CD4-positive, alpha-beta memory T cell (primary cell): ENCODE measurements around the gene CFHR1. TPM values are rescaled to one million over a fixed set of nuclear protein-coding genes. Genes with fewer than 3 reads are reported as not detected.
A peak's percentile ranks its signal among the peaks of the same experiment; 100 is the strongest.
"Not testable (repeated sequence)": the region's sequence is repeated elsewhere in the genome, so short reads cannot be mapped to it uniquely, and the experiment has no call there.

Experiments used
- CTCF ChIA-PET: fragments of 350-600 bp; sonication (Branson Sonifier 250); formaldehyde crosslinking; loops from one replicate; lab custom pipeline; 2021; ENCODE audit warnings: inconsistent platforms; ENCODE audit not compliant: partially characterized antibody; lab: Charles Lee
- POLR2A ChIA-PET: fragments of 350-600 bp; sonication (Branson Sonifier 250); formaldehyde crosslinking; loops from one replicate; lab custom pipeline; 2021; ENCODE audit not compliant: partially characterized antibody; lab: Charles Lee
- DNase-seq, 5 donors: peaks; one replicate each; pipeline versions ENCODE4 v3.0.0 to v3.0.0-alpha.2; 2020 to 2022; ENCODE audit warnings: mixed read lengths in 1 of 5
- H3K27ac ChIP-seq: one replicate; pipeline ENCODE4 v1.7.0; 2013; ENCODE audit warnings: low read depth, low read length
- H3K27me3 ChIP-seq: 2 replicates; pipeline ENCODE4 v1.7.0; 2013; ENCODE audit warnings: mild to moderate bottlenecking, low read length, moderate library complexity; ENCODE audit not compliant: insufficient read depth
- H3K36me3 ChIP-seq: 2 replicates; pipeline ENCODE4 v1.7.0; 2013; ENCODE audit warnings: mild to moderate bottlenecking, low read length, moderate library complexity; ENCODE audit not compliant: insufficient read depth
- H3K4me1 ChIP-seq: 2 replicates; pipeline ENCODE4 v1.7.0; 2013; ENCODE audit warnings: mild to moderate bottlenecking, low read length, moderate library complexity; ENCODE audit not compliant: insufficient read depth
- H3K4me3 ChIP-seq, 2 donors: one replicate each; pipeline ENCODE4 v1.7.0; 2013; ENCODE audit warnings: low read length in 2 of 2, mild to moderate bottlenecking in 1 of 2
- H3K9me3 ChIP-seq, 2 donors: one replicate each; pipeline ENCODE4 v1.7.0; 2013; ENCODE audit warnings: low read length in 2 of 2, control low read depth in 1 of 2; ENCODE audit not compliant: control insufficient read depth in 1 of 2
- H3K27ac Mint-ChIP-seq, 7 donors: one replicate each; pipeline ENCODE4 v1.8.0; 2020 to 2021; ENCODE audit warnings: mixed read lengths in 7 of 7, mild to moderate bottlenecking in 6 of 7, inconsistent platforms in 3 of 7, moderate library complexity in 3 of 7
- H3K27me3 Mint-ChIP-seq, 2 donors: one replicate each; pipeline ENCODE4 v1.8.0; 2020 to 2021; ENCODE audit warnings: mixed read lengths in 2 of 2
- H3K36me3 Mint-ChIP-seq, 2 donors: one replicate each; pipeline ENCODE4 v1.8.0; 2020 to 2021; ENCODE audit warnings: mixed read lengths in 2 of 2, inconsistent platforms in 1 of 2, mild to moderate bottlenecking in 1 of 2
- H3K4me1 Mint-ChIP-seq, 4 donors: one replicate each; pipeline ENCODE4 v1.8.0; 2020 to 2021; ENCODE audit warnings: mixed read lengths in 4 of 4, mild to moderate bottlenecking in 1 of 4
- H3K4me3 Mint-ChIP-seq, 8 donors: one replicate each; pipeline ENCODE4 v1.8.0; 2020 to 2021; ENCODE audit warnings: mixed read lengths in 8 of 8, mild to moderate bottlenecking in 7 of 8, moderate library complexity in 6 of 8, inconsistent platforms in 3 of 8
- H3K9me3 Mint-ChIP-seq, 8 donors: one replicate each; pipeline ENCODE4 v1.8.0; 2020 to 2021; ENCODE audit warnings: mixed read lengths in 8 of 8, mild to moderate bottlenecking in 5 of 8, inconsistent platforms in 3 of 8, moderate library complexity in 1 of 8
- intact Hi-C: fragments of 100-400 bp; cut with micrococcal nuclease; formaldehyde crosslinking; loops from one replicate; pipeline ENCODE4 v1.15.1; 2023
- polyA plus RNA-seq, 2 donors: library from polyadenylated mRNA; unstranded; fragments of 300-500 nt; fragmentation: Illumina TruSeq; gene quantifications; one replicate each; pipeline ENCODE4 v1.2.3, GENCODE V29; 2021
- total RNA-seq, 2 experiments: library from RNA; stranded (reverse); gene quantifications; one replicate each; pipeline ENCODE4 v1.2.3, GENCODE V29; 2021

CFHR1 gene
- total and polyA plus RNA-seq, 4 experiments from 2014 or later: not detected

DNA sequence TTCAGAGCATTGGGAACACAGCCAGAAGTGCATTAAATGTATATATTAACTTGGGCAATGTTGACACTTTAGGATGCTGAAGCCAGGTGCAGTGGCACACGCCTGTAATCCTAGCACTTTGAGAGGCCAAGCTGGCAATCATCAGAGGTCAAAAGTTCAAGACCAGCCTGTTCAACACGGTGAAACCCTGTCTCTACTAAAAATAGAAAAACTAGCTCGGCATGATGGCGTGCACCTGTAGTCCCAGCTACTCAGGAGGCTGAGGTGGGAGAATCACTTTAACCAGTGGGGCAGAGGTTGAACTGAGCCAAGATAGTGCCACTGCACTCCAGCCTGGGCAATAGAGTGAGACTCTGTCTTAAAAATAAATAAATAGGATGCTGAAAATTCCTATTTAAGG is 25.4 kb upstream of the CFHR1 start:
- H3K27me3 ChIP-seq, DNase-seq, H3K4me1 Mint-ChIP-seq, H3K27me3 Mint-ChIP-seq, CTCF ChIA-PET, H3K27ac ChIP-seq, POLR2A ChIA-PET, H3K4me1 ChIP-seq, intact Hi-C loops, H3K4me3 Mint-ChIP-seq, H3K36me3 Mint-ChIP-seq, H3K9me3 ChIP-seq, H3K36me3 ChIP-seq, H3K4me3 ChIP-seq, H3K27ac Mint-ChIP-seq: not testable (repeated sequence)
- H3K9me3 Mint-ChIP-seq: peaks cover 0 to 14% (median 1%) of the 10 kb centered on the region in 8 donors

DNA sequence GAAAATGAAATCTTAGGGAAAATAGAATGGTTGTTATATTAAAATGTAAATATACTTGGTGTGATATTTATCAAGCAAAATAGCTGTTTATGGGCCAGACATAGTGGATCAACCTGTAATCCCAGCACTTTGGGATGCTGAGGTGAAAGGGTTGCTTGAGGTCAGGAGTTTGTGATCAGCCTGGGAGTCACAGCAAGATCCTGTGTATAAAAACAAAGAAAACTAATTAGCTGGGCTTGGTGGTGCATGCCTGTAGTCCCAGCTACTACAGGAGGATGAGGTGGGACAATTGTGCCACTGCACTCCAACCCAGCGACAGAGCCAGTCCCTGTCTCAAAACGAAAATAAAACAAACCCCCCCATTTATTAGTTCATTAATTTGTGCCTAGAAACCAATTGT is 21.6 kb upstream of the CFHR1 start:
- H3K4me3 Mint-ChIP-seq: no peak overlapping the region
- H3K36me3 Mint-ChIP-seq: no peaks in the 10 kb centered on the region
- H3K9me3 ChIP-seq: no peaks in the 10 kb centered on the region
- H3K36me3 ChIP-seq: no peaks in the 10 kb centered on the region
- no peaks in the 10 kb centered on the region for H3K4me1 ChIP-seq
- no peaks in the 10 kb centered on the region for H3K27me3 Mint-ChIP-seq
- ChIA-PET POLR2A (no interaction called here), CTCF (no interaction called here)
- H3K9me3 Mint-ChIP-seq: peaks cover 0 to 14% (median 1%) of the 10 kb centered on the region in 8 donors
- intact Hi-C loops: no loop called here
- DNase-seq: no peak
- no peak overlapping the region for H3K27ac Mint-ChIP-seq
- no peak overlapping the region for H3K4me3 ChIP-seq
- H3K27me3 ChIP-seq: no peaks in the 10 kb centered on the region
- no peaks in the 10 kb centered on the region for H3K4me1 Mint-ChIP-seq
- no peak overlapping the region for H3K27ac ChIP-seq

DNA sequence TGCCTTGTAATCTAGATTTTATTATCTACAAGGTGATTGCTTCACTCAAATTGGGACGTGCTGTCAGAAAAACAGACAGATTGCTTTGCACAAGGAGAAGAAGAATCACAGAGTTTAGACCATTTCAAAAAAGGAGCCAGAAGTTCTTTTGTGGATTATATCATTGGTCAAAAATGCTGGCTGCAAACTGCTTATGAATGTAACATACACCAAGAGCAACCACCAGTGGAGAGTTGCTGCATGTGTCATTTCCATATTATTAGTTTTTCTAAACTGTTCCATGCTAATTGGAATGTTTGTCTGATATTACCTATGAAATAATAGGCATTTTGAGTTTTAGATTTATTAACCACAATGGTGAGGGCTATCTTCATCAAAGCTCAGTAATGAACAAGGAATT is 17.6 kb upstream of the CFHR1 start:
- H3K4me1 Mint-ChIP-seq, H3K9me3 ChIP-seq, H3K27me3 ChIP-seq, intact Hi-C loops, DNase-seq, H3K27ac Mint-ChIP-seq, H3K4me3 ChIP-seq, H3K27ac ChIP-seq, H3K36me3 Mint-ChIP-seq, H3K27me3 Mint-ChIP-seq, H3K4me1 ChIP-seq, H3K9me3 Mint-ChIP-seq, POLR2A ChIA-PET, CTCF ChIA-PET, H3K36me3 ChIP-seq, H3K4me3 Mint-ChIP-seq: not testable (repeated sequence)

DNA sequence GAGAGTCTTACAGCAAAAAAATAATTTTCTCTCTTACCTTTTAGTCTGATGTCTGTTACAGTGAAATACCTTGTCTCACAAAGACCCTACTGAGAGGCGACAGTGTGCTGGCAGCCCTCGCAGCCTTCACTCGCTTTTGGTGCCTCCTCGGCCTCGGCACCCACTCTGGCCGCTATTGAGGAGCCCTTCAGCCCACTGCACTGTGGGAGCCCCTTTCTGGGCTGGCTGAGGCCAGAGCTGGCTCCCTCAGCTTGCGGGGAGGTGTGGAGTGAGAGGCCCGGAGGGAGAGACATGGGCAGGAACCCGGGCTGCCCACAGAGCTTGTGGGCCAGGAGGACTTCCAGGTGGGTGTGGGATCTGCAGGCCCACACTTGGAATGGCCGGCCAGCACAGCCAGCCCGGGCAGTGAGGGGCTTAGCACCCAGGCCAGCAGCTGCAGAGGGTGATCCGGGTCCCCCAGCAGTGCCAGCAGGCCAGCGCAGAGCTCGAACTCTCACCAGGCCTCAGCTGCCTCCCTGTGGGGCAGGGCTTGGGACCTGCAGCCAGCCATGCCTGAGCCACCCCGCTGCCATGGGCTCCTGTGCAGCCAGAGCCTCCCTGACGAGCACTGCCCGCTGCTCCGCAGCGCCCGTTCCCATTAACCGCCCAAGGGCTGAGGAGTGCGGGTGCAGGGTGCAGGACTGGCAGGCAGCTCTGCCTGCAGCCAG is 10.8 kb upstream of the CFHR1 start:
- Mint-ChIP-seq H3K27me3 (no peaks in the 10 kb centered on the region), H3K4me1 (no peaks in the 10 kb centered on the region), H3K27ac (no peak overlapping the region), H3K9me3 (peaks cover 0 to 2% (median 0%) of the 10 kb centered on the region in 8 donors), H3K4me3 (no peak overlapping the region), H3K36me3 (no peaks in the 10 kb centered on the region)
- H3K4me3 ChIP-seq: no peak overlapping the region
- no peak for DNase-seq
- ChIA-PET POLR2A (no interaction called here), CTCF (no interaction called here)
- H3K4me1 ChIP-seq: no peaks in the 10 kb centered on the region
- H3K36me3 ChIP-seq: no peaks in the 10 kb centered on the region
- no peak overlapping the region for H3K27ac ChIP-seq
- intact Hi-C loops: no loop called here
- H3K9me3 ChIP-seq: no peaks in the 10 kb centered on the region
- no peaks in the 10 kb centered on the region for H3K27me3 ChIP-seq

DNA sequence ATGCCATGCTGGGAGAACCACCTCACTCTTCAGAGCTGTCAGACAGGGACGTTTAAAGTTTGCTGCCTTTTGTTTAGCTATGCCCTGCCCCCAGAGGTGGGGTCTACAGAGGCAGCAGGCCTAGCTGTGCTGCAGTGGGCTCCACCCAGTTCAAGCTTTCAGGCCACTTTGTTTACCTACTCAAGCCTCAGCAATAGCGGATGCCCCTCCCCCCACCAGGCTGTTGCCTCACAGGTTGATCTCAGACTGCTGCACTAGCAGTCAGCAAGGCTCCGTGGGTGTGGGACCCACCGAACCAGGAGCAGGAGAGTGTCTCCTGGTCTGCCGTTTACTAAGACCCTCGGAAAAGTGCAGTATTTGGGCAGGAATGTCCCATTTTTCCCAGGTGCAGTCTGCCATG is 2.1 kb upstream of the CFHR1 start:
- H3K4me1 Mint-ChIP-seq, H3K9me3 Mint-ChIP-seq, H3K36me3 ChIP-seq, H3K4me1 ChIP-seq, POLR2A ChIA-PET, H3K4me3 ChIP-seq, H3K27me3 Mint-ChIP-seq, H3K27ac ChIP-seq, intact Hi-C loops, H3K27me3 ChIP-seq, CTCF ChIA-PET, H3K4me3 Mint-ChIP-seq, H3K27ac Mint-ChIP-seq, H3K9me3 ChIP-seq, H3K36me3 Mint-ChIP-seq: not testable (repeated sequence)
- DNase-seq: peak in 1 of 5 donors; percentile 6

DNA sequence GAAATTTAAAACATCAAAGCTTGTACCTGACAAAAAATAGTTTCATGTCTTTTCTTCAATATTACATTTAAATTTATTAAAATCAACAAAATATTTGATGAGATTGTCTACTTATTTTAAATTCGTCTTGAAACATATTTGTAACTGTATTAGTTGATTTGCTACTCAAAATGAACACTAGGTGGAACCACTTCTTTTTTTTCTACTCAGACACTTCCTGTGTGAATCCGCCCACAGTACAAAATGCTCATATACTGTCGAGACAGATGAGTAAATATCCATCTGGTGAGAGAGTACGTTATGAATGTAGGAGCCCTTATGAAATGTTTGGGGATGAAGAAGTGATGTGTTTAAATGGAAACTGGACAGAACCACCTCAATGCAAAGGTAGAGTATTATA is 8.3 kb downstream of the CFHR1 start:
- H3K9me3 ChIP-seq, H3K27ac Mint-ChIP-seq, H3K4me1 ChIP-seq, H3K27me3 ChIP-seq, H3K4me3 ChIP-seq, H3K27ac ChIP-seq, H3K9me3 Mint-ChIP-seq, H3K27me3 Mint-ChIP-seq, H3K36me3 Mint-ChIP-seq, H3K4me1 Mint-ChIP-seq, POLR2A ChIA-PET, intact Hi-C loops, CTCF ChIA-PET, H3K36me3 ChIP-seq: not testable (repeated sequence)
- peak overlapping the region in 1 of 8 donors; percentile 31 for H3K4me3 Mint-ChIP-seq
- DNase-seq: peak in 3 of 5 donors; percentile 2 to 24 (median 14)

DNA sequence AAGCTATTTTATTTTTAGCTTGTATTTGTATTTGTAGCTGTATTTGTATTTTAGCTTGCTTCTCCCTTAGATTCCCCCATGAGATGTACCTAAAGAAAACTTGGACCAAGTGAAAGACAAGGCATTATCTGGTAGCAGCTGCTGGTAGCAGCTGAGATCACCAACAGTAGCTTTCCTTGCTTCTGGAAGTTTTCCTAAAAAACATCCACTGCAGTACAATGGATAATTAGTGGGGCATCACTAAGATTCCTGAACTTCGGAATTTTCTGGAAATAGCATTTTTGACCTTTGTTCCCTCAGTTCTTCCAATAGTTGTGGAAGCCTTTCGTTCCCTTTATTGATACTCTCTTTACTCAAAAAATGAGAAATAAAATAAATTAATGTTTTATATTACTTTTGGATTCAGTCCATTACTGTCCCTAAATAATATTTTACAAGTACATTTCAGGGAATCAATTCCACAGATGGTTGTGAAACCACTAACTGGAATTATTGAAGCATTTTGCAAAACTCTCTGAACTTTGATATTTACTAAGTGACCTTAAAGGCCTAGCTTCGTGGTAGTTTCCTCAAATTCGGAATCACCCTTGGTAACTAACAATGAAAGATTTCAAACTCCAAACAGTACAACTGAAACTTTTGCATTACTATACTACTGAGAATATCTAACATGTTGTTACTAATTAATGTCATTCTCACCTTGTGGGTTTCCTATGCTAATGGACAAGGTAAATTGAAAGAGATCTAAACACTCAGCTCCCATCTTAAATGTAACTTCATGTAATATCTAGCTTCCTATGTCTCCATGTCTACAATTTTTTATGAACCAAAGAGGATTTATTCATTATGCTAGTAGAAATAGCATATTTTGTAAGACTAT is 30.3 kb downstream of the CFHR1 start:
- DNase-seq, intact Hi-C loops, H3K27me3 ChIP-seq, H3K4me3 Mint-ChIP-seq, H3K9me3 ChIP-seq, H3K27me3 Mint-ChIP-seq, H3K4me3 ChIP-seq, H3K9me3 Mint-ChIP-seq, H3K4me1 ChIP-seq, H3K36me3 ChIP-seq, CTCF ChIA-PET, H3K27ac Mint-ChIP-seq, H3K4me1 Mint-ChIP-seq, POLR2A ChIA-PET, H3K27ac ChIP-seq, H3K36me3 Mint-ChIP-seq: not testable (repeated sequence)
